ENCODE results near the gene APBB2. TPM values are rescaled to one million over a fixed set of nuclear protein-coding genes. Genes with fewer than 3 reads are reported as not detected.

Gene APBB2
- total RNA-seq, 2 donors from 2014 or later = 37.3 to 75.3 TPM

GRCh38 chr4:41140410-41140809 lies 73.9 kb downstream of the APBB2 start:
- Histone ChIP-seq H3K36me3 (no peaks in the 10 kb centered on the region), H3K9me3 (no peaks in the 10 kb centered on the region), H3K4me3 (no peak overlapping the region), H3K27ac (peak overlapping the region in 1 of 2 donors; percentile 40), H3K27me3 (no peaks in the 10 kb centered on the region), H3K4me1 (peaks cover 0 to 50% of the 10 kb centered on the region in 2 donors)
- no peak for DNase-seq (ENCODE audit: low spot score)
- TF ChIP-seq, protein P1, sequence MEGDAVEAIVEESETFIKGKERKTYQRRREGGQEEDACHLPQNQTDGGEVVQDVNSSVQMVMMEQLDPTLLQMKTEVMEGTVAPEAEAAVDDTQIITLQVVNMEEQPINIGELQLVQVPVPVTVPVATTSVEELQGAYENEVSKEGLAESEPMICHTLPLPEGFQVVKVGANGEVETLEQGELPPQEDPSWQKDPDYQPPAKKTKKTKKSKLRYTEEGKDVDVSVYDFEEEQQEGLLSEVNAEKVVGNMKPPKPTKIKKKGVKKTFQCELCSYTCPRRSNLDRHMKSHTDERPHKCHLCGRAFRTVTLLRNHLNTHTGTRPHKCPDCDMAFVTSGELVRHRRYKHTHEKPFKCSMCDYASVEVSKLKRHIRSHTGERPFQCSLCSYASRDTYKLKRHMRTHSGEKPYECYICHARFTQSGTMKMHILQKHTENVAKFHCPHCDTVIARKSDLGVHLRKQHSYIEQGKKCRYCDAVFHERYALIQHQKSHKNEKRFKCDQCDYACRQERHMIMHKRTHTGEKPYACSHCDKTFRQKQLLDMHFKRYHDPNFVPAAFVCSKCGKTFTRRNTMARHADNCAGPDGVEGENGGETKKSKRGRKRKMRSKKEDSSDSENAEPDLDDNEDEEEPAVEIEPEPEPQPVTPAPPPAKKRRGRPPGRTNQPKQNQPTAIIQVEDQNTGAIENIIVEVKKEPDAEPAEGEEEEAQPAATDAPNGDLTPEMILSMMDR (IDR thresholded peaks at IDR 0.05) = no peak

DNA sequence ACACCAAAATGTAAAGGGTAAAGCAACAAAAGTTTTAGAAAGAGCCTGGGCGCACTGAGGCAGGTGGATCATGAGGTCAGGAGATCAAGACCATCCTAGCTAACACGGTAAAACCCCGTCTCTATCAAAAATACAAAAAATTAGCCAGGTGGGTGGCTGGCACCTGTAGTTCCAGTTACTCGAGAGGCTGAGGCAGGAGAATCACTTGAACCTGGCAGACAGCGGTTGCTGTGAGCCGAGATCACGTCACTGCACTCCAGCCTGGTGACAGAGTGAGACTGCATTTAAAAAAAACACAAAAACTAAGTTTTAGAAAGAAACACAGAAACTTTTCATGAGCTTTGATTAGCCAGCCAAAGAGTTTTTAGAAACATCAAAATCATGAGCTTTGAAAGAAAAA lies 76.5 kb downstream of the APBB2 start:
- Histone ChIP-seq H3K27ac (no peak overlapping the region), H3K27me3 (no peaks in the 10 kb centered on the region), H3K36me3 (no peaks in the 10 kb centered on the region), H3K4me1 (peaks cover 0 to 45% of the 10 kb centered on the region in 2 donors), H3K9me3 (no peaks in the 10 kb centered on the region), H3K4me3 (no peak overlapping the region)
- DNase-seq (ENCODE audit: low spot score) = no peak
- TF ChIP-seq, protein P1 (IDR thresholded peaks at IDR 0.05) = no peak

DNA sequence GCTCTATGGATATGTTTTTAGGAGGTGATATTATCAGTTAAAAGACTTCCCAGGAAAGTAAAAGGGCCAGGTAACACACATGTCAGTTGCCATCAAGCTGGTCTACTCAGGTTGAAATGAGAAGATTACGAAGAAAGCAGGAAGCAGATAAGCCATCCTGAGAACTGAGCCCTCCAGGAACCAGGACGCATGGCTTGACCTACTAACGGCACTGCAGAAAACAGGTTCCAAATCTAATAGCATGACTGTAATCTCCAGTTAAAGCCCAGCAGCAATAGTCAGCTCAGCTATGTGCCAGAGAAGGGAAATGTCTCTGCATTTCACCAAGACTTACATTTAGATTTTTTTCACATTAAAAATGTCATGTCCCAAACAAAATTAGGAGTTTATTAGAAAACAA lies 77.9 kb downstream of the APBB2 start:
- no peak for DNase-seq (ENCODE audit: low spot score)
- Histone ChIP-seq H3K4me1 (peaks cover 0 to 39% of the 10 kb centered on the region in 2 donors), H3K27me3 (no peaks in the 10 kb centered on the region), H3K4me3 (no peak overlapping the region), H3K36me3 (no peaks in the 10 kb centered on the region), H3K9me3 (no peaks in the 10 kb centered on the region), H3K27ac (no peak overlapping the region)
- TF ChIP-seq, protein P1 (IDR thresholded peaks at IDR 0.05) = no peak

- TF ChIP-seq, protein P1 (IDR thresholded peaks at IDR 0.05) = no peak
- Histone ChIP-seq H3K9me3 (no peaks in the 10 kb centered on the region), H3K4me1 (peaks cover 0 to 39% of the 10 kb centered on the region in 2 donors), H3K36me3 (no peaks in the 10 kb centered on the region), H3K27me3 (no peaks in the 10 kb centered on the region), H3K27ac (no peak overlapping the region), H3K4me3 (no peak overlapping the region)
- no peak for DNase-seq (ENCODE audit: low spot score)
Observed at GRCh38 chr4:41135801-41136200, 78.5 kb downstream of the APBB2 start.

GRCh38 chr4:41134581-41134980 lies 79.8 kb downstream of the APBB2 start:
- Histone ChIP-seq H3K27ac (no peak overlapping the region), H3K9me3 (no peaks in the 10 kb centered on the region), H3K36me3 (no peaks in the 10 kb centered on the region), H3K4me3 (no peak overlapping the region), H3K4me1 (peaks cover 0 to 50% of the 10 kb centered on the region in 2 donors), H3K27me3 (no peaks in the 10 kb centered on the region)
- no peak for DNase-seq (ENCODE audit: low spot score)
- TF ChIP-seq, protein P1 (IDR thresholded peaks at IDR 0.05) = no peak

DNA sequence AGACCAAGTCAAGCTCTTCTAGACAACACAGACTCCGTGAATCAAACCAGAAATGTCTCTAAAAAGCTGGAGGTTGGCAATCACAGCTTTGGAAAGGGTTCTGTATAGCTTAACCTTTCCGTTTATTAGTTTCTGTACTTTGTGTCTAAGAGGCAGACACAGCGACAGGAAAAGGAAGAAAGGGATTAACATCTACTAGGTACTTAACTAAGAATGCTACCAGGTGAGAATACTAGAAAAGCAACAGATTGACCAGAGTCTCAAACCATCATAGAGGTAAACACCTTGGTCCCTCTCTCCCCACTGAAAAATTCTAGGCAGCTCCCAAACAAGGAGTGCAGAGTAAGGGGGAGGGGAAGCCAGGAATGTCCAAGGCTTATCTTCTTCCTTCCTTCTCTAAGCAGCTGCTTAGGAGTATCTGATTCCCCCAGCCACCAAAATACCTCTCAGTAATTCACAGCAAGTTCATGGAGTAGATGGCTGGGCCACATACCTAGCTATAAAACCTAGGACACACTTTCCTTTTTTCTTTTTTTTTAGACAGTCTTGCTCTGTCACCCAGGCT lies 80.8 kb downstream of the APBB2 start:
- DNase-seq (ENCODE audit: low spot score) = no peak
- Histone ChIP-seq H3K9me3 (no peaks in the 10 kb centered on the region), H3K4me3 (no peak overlapping the region), H3K36me3 (no peaks in the 10 kb centered on the region), H3K27ac (no peak overlapping the region), H3K4me1 (peaks cover 0 to 54% of the 10 kb centered on the region in 2 donors), H3K27me3 (no peaks in the 10 kb centered on the region)
- TF ChIP-seq, protein P1 (IDR thresholded peaks at IDR 0.05) = no peak

Data from right atrium auricular region (tissue), 2 donors.